ENCODE data around the gene FCN2.

The FCN2 gene

DNA sequence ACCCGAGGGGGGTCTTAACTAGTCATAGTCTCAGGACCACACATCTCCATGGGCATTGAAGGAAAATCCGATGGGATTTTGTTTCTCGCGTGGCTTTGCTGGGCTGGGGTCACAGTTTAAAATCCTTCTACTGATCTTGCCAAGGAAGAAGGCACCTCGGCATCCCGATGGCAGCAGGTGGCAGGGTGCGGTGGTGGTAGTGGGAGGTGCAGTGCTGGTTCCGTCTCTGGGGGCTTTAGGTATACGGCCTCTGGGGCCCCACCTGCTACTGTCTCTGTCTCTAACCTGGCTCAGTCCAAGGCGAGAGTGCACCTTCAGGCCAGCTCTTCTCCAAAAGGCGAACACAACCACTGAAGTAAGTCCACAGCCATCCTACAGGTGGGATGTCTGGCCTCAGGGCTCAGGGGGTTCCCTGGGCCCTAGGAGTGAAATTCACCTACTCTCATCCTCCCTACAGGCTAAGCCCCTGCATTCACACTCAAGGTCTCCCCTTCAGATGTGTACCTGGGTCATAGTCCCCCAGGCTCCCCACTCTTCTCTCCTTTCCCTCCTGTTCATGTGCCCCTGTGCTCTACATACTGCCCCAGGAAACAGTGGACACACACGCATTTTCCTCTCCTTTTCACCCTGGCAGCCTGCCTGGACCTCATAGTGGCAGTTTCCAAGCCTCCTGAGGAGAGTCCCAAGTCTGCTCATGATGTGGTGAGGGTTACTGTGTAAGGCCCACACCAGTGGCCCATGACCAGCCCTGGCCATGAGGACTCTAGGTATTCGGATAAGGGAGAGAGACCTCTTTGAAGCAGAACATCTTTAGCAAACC is 736 bp upstream of the FCN2 start:
- Histone ChIP-seq H3K4me1 (ENCODE audit: insufficient read depth, poor library complexity, severe bottlenecking) (no peaks in the 10 kb centered on the region), H3K9me3 (ENCODE audit: severe bottlenecking) (no peaks in the 10 kb centered on the region), H3K27ac (ENCODE audit: poor library complexity, severe bottlenecking) (no peak overlapping the region), H3K27me3 (ENCODE audit: insufficient read depth, poor library complexity, severe bottlenecking) (peaks cover 47% of the 10 kb centered on the region), H3K4me3 (ENCODE audit: severe bottlenecking) (no peak overlapping the region), H3K36me3 (ENCODE audit: low read depth) (no peaks in the 10 kb centered on the region)
- DNase-seq (ENCODE audit: low spot score) = no peak
- TF ChIP-seq, protein P1, sequence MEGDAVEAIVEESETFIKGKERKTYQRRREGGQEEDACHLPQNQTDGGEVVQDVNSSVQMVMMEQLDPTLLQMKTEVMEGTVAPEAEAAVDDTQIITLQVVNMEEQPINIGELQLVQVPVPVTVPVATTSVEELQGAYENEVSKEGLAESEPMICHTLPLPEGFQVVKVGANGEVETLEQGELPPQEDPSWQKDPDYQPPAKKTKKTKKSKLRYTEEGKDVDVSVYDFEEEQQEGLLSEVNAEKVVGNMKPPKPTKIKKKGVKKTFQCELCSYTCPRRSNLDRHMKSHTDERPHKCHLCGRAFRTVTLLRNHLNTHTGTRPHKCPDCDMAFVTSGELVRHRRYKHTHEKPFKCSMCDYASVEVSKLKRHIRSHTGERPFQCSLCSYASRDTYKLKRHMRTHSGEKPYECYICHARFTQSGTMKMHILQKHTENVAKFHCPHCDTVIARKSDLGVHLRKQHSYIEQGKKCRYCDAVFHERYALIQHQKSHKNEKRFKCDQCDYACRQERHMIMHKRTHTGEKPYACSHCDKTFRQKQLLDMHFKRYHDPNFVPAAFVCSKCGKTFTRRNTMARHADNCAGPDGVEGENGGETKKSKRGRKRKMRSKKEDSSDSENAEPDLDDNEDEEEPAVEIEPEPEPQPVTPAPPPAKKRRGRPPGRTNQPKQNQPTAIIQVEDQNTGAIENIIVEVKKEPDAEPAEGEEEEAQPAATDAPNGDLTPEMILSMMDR (IDR thresholded peaks at IDR 0.05; ENCODE audit: poor library complexity, severe bottlenecking) = no peak
- no peak for ATAC-seq (ENCODE audit: low read depth)

DNA sequence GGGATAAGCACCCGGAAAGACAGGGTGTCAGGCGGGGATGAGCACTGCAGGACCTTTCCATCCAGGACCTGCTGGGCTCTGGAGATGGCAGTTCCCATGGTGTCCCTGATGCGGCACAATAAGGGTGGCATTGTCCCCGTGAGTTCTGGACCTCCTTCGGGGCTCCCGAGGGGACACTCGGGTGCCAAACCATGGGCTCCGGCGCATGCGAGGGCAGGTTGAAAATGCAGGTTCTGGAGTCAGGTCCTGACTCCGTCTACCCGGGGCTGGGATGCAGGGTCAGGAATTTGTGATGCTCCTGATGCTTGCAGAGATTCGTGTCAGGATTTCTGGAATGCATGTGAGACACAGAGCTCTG is 682 bp downstream of the FCN2 start:
- Histone ChIP-seq H3K9me3 (ENCODE audit: severe bottlenecking) (no peaks in the 10 kb centered on the region), H3K27ac (ENCODE audit: poor library complexity, severe bottlenecking) (no peak overlapping the region), H3K4me1 (ENCODE audit: insufficient read depth, poor library complexity, severe bottlenecking) (no peaks in the 10 kb centered on the region), H3K27me3 (ENCODE audit: insufficient read depth, poor library complexity, severe bottlenecking) (peaks cover 37% of the 10 kb centered on the region), H3K4me3 (ENCODE audit: severe bottlenecking) (no peak overlapping the region), H3K36me3 (ENCODE audit: low read depth) (no peaks in the 10 kb centered on the region)
- no peak for ATAC-seq (ENCODE audit: low read depth)
- TF ChIP-seq, protein P1 (IDR thresholded peaks at IDR 0.05; ENCODE audit: poor library complexity, severe bottlenecking) = no peak
- DNase-seq (ENCODE audit: low spot score) = no peak

DNA sequence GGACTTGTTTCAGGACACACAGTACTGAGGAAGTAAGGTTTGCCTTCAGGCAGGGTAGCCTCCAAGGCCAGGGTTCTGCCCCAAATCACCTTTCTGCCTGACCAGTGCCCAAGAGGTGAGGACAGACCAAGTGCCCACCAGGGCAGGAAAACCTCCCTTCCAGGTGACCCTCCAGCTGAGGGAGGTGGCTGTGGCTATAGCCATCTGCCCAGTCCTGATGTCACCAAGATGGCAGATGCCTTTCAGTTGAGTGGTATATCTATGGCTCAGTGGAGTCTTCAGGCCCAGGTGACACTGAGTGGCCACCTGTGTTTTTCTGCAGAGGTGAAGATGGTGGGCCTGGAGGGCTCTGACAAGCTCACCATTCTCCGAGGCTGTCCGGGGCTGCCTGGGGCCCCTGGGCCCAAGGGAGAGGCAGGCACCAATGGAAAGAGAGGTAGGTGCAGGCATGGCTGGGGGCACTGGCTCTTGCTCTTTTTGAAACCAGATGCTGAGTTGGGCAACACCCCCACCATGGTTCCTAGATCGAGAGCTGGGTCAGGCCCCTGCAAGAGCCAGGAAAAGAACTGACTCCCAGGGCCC is 1.7 kb downstream of the FCN2 start:
- no peaks in the 10 kb centered on the region for H3K36me3 ChIP-seq (ENCODE audit: low read depth)
- TF ChIP-seq, protein P1 (IDR thresholded peaks at IDR 0.05; ENCODE audit: poor library complexity, severe bottlenecking) = no peak
- no peaks in the 10 kb centered on the region for H3K4me1 ChIP-seq (ENCODE audit: insufficient read depth, poor library complexity, severe bottlenecking)
- DNase-seq (ENCODE audit: low spot score) = no peak
- no peak overlapping the region for H3K27ac ChIP-seq (ENCODE audit: poor library complexity, severe bottlenecking)
- peaks cover 27% of the 10 kb centered on the region for H3K27me3 ChIP-seq (ENCODE audit: insufficient read depth, poor library complexity, severe bottlenecking)
- H3K9me3 ChIP-seq (ENCODE audit: severe bottlenecking) = no peaks in the 10 kb centered on the region
- no peak overlapping the region for H3K4me3 ChIP-seq (ENCODE audit: severe bottlenecking)
- no peak for ATAC-seq (ENCODE audit: low read depth)

DNA sequence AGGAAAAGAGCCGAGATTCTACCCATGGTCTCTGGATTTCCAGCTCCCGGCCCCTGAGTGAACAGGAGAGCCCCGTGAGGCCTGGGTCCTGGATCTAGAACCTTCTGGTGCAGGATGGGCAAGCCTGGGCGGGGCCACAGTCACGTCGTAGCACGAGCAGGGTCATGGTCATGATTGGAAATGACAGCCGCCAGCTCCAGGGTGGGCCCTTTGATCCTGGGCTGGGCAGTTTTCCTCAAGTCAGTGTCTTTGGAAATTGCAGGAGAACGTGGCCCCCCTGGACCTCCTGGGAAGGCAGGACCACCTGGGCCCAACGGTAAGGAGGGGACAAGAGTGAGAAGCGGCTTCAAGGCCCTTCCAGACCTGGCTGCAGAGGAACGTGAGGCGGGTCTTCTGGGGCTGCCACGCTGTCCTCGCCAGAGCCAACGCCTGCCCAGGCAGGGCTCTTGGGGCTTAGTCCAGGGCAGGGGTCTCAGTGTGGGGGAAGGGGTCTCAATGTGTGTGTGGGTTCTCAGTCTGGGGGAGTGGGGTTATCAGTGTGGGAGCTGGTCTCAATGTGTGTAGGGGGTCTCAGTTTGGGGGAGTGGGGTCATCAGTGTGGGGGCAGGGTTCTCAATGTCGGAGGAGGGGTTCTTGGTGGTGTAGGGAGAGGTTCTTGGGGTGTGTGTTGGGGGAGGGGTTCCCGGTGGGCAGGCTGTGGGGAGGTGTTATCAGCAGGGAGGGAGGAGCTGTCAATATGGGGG is 2.6 kb downstream of the FCN2 start:
- DNase-seq (ENCODE audit: low spot score) = no peak

More for the DNA sequence above, 2.6 kb downstream of the FCN2 start:
- Histone ChIP-seq H3K4me1 (ENCODE audit: insufficient read depth, poor library complexity, severe bottlenecking) (no peaks in the 10 kb centered on the region), H3K27me3 (ENCODE audit: insufficient read depth, poor library complexity, severe bottlenecking) (peaks cover 21% of the 10 kb centered on the region), H3K27ac (ENCODE audit: poor library complexity, severe bottlenecking) (no peak overlapping the region), H3K9me3 (ENCODE audit: severe bottlenecking) (no peaks in the 10 kb centered on the region), H3K4me3 (ENCODE audit: severe bottlenecking) (no peak overlapping the region), H3K36me3 (ENCODE audit: low read depth) (no peaks in the 10 kb centered on the region)
- ATAC-seq (ENCODE audit: low read depth) = no peak
- TF ChIP-seq, protein P1 (IDR thresholded peaks at IDR 0.05; ENCODE audit: poor library complexity, severe bottlenecking) = no peak

All from RWPE2 (cell line).